Liver (tissue), 10 donors: ENCODE data around the gene LETMD1. TPM values are rescaled to one million over a fixed set of nuclear protein-coding genes. Genes with fewer than 3 reads are reported as not detected.

ENCODE experiments used
- DNase-seq: peaks from one replicate; pipeline ENCODE4 v3.0.0-alpha.2; 2017; ENCODE audit warnings: low spot score
- H3K27ac ChIP-seq, 2 donors: one replicate each; pipeline ENCODE4 v1.7.0; 2013; ENCODE audit warnings: inconsistent platforms in 2 of 2, low read length in 2 of 2, control low read depth in 1 of 2, low read depth in 1 of 2, mild to moderate bottlenecking in 1 of 2
- H3K27me3 ChIP-seq, 4 donors: one replicate each; pipeline versions ENCODE4 v1.6.1 to v1.7.0; 2013; ENCODE audit warnings: low read length in 3 of 4, inconsistent platforms in 1 of 4, mild to moderate bottlenecking in 1 of 4, moderate library complexity in 1 of 4; ENCODE audit not compliant: control insufficient read depth in 4 of 4, insufficient read depth in 4 of 4
- H3K36me3 ChIP-seq, 4 donors: one replicate each; pipeline versions ENCODE4 v1.6.1 to v1.7.0; 2013; ENCODE audit warnings: low read length in 3 of 4, mild to moderate bottlenecking in 3 of 4, low read depth in 1 of 4, moderate library complexity in 1 of 4; ENCODE audit not compliant: control insufficient read depth in 4 of 4, insufficient read depth in 3 of 4
- H3K4me1 ChIP-seq, 4 donors: one replicate each; pipeline versions ENCODE4 v1.6.1 to v1.7.0; 2013; ENCODE audit warnings: low read length in 3 of 4, mild to moderate bottlenecking in 3 of 4, moderate library complexity in 1 of 4; ENCODE audit not compliant: control insufficient read depth in 4 of 4, insufficient read depth in 4 of 4
- H3K4me3 ChIP-seq, 3 donors: one replicate each; pipeline versions ENCODE4 v1.6.1 to v1.7.0; 2013; ENCODE audit warnings: low read length in 3 of 3, control low read depth in 1 of 3, low read depth in 1 of 3, mild to moderate bottlenecking in 1 of 3
- H3K9ac ChIP-seq, 2 donors: one replicate each; pipeline ENCODE4 v1.7.0; 2013; ENCODE audit warnings: low read length in 2 of 2, mild to moderate bottlenecking in 2 of 2, moderate library complexity in 2 of 2, control low read depth in 1 of 2, low read depth in 1 of 2
- H3K9me3 ChIP-seq, 4 donors: one replicate each; pipeline versions ENCODE4 v1.6.1 to v1.7.0; 2013; ENCODE audit warnings: low read length in 3 of 4; ENCODE audit not compliant: control insufficient read depth in 4 of 4
- CTCF ChIP-seq: fragments of 150-350 bp; IDR thresholded peaks from 2 replicates; pipeline ENCODE4 v1.5.1; 2017; ENCODE audit warnings: improper control_type of control experiment, low read depth, low read length; ENCODE audit not compliant: missing input control
- EGR1 ChIP-seq, 2 donors: IDR thresholded peaks; 2 replicates each; pipeline ENCODE4 v1.6.1; 2016 to 2018; ENCODE audit warnings: antibody characterized with exemption in 2 of 2, low read depth in 2 of 2
- FOXA1 ChIP-seq: IDR thresholded peaks from 2 replicates; pipeline ENCODE4 v1.6.1; 2016; ENCODE audit warnings: antibody characterized with exemption
- FOXA2 ChIP-seq: IDR thresholded peaks from 2 replicates; pipeline ENCODE4 v1.6.1; 2016; ENCODE audit warnings: antibody characterized with exemption
- GABPA ChIP-seq, 2 donors: IDR thresholded peaks in 1 of 2; conservative IDR thresholded peaks in 1 of 2; 2 replicates each; pipeline ENCODE4 v1.6.1; 2016; ENCODE audit warnings: antibody characterized with exemption in 2 of 2, mild to moderate bottlenecking in 1 of 2, moderate library complexity in 1 of 2
- HNF4A ChIP-seq, 2 donors: conservative IDR thresholded peaks; 2 replicates each; pipeline ENCODE4 v1.6.1; 2016; ENCODE audit warnings: antibody characterized with exemption in 2 of 2, mild to moderate bottlenecking in 2 of 2
- HNF4G ChIP-seq: IDR thresholded peaks from 2 replicates; pipeline ENCODE4 v1.6.1; 2016; ENCODE audit warnings: antibody characterized with exemption
- JUND ChIP-seq, 2 donors: IDR thresholded peaks; 2 replicates each; pipeline ENCODE4 v1.6.1; 2016; ENCODE audit warnings: antibody characterized with exemption in 2 of 2
- MAX ChIP-seq: IDR thresholded peaks from 2 replicates; pipeline ENCODE4 v1.6.1; 2016; ENCODE audit warnings: antibody characterized with exemption
- NR2F2 ChIP-seq: IDR thresholded peaks from 2 replicates; pipeline ENCODE4 v1.6.1; 2016; ENCODE audit warnings: antibody characterized with exemption
- RAD21 ChIP-seq, 2 donors: IDR thresholded peaks; 2 replicates each; pipeline ENCODE4 v1.6.1; 2016; ENCODE audit warnings: antibody characterized with exemption in 2 of 2, mild to moderate bottlenecking in 2 of 2
- REST ChIP-seq: IDR thresholded peaks from 2 replicates; pipeline ENCODE4 v1.6.1; 2016; ENCODE audit warnings: antibody characterized with exemption, mild to moderate bottlenecking
- RXRA ChIP-seq, 2 donors: IDR thresholded peaks; 2 replicates each; pipeline ENCODE4 v1.6.1; 2017 to 2018; ENCODE audit warnings: antibody characterized with exemption in 2 of 2, mild to moderate bottlenecking in 1 of 2
- SP1 ChIP-seq: IDR thresholded peaks from 2 replicates; pipeline ENCODE4 v1.6.1; 2018; ENCODE audit warnings: antibody characterized with exemption, mild to moderate bottlenecking
- TAF1 ChIP-seq: conservative IDR thresholded peaks from 2 replicates; pipeline ENCODE4 v1.6.1; 2016; ENCODE audit warnings: antibody characterized with exemption, mild to moderate bottlenecking
- YY1 ChIP-seq: IDR thresholded peaks from 2 replicates; pipeline ENCODE4 v1.6.1; 2016; ENCODE audit warnings: antibody characterized with exemption, mild to moderate bottlenecking
- ZBTB33 ChIP-seq: IDR thresholded peaks from 2 replicates; pipeline ENCODE4 v1.6.1; 2016; ENCODE audit warnings: antibody characterized with exemption
- WGBS: extraction: QIAGEN DNeasy Blood & Tissue Kit; methylation state at CpG from one replicate; pipeline ENCODE4 v1.1.7; 2013; 5-methylcytosine and 5-hydroxymethylcytosine counted together
- polyA plus RNA-seq, 2 donors: library from polyadenylated mRNA; stranded (reverse) in 1 of 2; unstranded in 1 of 2; fragments of 200-250 nt in 1 of 2; fragments of >200 nt in 1 of 2; fragmentation: Nextera tagmentation in 1 of 2; extraction: Ambion mirVana in 1 of 2; gene quantifications; one replicate each; pipeline versions ENCODE4 v1.2.1 to v1.2.3, GENCODE V29; 2013 to 2015
- small RNA-seq: library from RNA; depleted of rRNA; stranded (forward); fragments of <200 nt; gene quantifications from one replicate; pipeline ENCODE3, GENCODE V24; 2014
- total RNA-seq, 2 donors: library from RNA; depleted of rRNA; stranded (reverse); fragments of >200 nt; gene quantifications; one replicate each; pipeline ENCODE4 v1.2.3, GENCODE V29; 2014
- TF ChIP-seq, protein P1 (sequence below): IDR thresholded peaks from 2 replicates; pipeline ENCODE4 v1.6.1; 2016; ENCODE audit warnings: antibody characterized with exemption
- donor health status: healthy.
- donor health status: healthy.
- donor health status: healthy.
- donor health status: healthy.
- donor health status: healthy.

LETMD1 gene
- total and polyA plus RNA-seq, 4 donors = 17.6 to 41.0 (median 22.5) TPM

DNA sequence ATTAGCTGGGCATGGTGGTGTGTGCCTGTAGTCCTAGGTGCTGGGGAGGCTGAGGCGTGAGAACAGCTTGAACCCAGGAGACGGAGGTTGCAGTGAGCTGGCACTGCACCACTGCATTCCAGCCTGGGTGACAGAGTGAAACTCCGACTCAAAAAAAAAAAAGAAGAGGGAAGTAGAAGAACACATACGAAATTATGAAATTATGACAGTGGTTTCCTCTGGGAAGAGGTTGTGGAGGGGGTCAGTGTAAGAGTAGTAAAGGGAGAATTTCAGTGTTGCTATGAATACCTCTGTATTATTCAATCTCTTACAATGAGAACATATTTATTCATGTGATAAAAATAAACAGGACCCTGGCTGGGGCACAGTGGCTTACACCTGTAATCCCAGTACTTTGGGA lies 60.0 kb downstream of the LETMD1 start:
- H3K9me3 ChIP-seq = no peaks in the 10 kb centered on the region
- peaks cover 8 to 33% (median 32%) of the 10 kb centered on the region in 4 donors for H3K36me3 ChIP-seq
- H3K27me3 ChIP-seq = no peaks in the 10 kb centered on the region
- WGBS = 86% methylated on average over 4 of the region's 4 CpGs
- no peak overlapping the region for H3K27ac ChIP-seq
- no peak for TF ChIP-seq HNF4G
- no peak for TF ChIP-seq CTCF
- no peak for TF ChIP-seq RAD21 (IDR thresholded peaks at IDR 0.05)
- no peak for TF ChIP-seq MAX
- no peak for TF ChIP-seq FOXA1
- no peak for TF ChIP-seq EGR1 (IDR thresholded peaks at IDR 0.05; ENCODE audit: low read depth in 2 of 2)
- no peak for TF ChIP-seq HNF4A (conservative IDR thresholded peaks at IDR 0.05)
- TF ChIP-seq, protein P1, sequence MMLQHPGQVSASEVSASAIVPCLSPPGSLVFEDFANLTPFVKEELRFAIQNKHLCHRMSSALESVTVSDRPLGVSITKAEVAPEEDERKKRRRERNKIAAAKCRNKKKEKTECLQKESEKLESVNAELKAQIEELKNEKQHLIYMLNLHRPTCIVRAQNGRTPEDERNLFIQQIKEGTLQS = no peak
- TF ChIP-seq GABPA (IDR thresholded peaks at IDR 0.05 in 1 of 2, conservative IDR thresholded peaks at IDR 0.05 in 1 of 2) = no peak
- TF ChIP-seq YY1 = no peak
- TF ChIP-seq ZBTB33 = no peak
- no peak for TF ChIP-seq RXRA (IDR thresholded peaks at IDR 0.05)
- TF ChIP-seq SP1 = no peak
- no peak for TF ChIP-seq TAF1
- no peak for TF ChIP-seq FOXA2
- TF ChIP-seq JUND (IDR thresholded peaks at IDR 0.05) = no peak
- no peak for TF ChIP-seq REST
- no peak for TF ChIP-seq NR2F2
- no peak overlapping the region for H3K9ac ChIP-seq
- no peak for DNase-seq
- H3K4me1 ChIP-seq = no peaks in the 10 kb centered on the region
- no peak overlapping the region for H3K4me3 ChIP-seq

Small RNA genes within 50 kb of the gene (small RNA-seq; reads per million reads assigned to genes)
- not detected for gene RNU6-1273P
- gene RNU6-87P = not detected

Other genes starting within 250 kb of the LETMD1 start
- gene TMPRSS12, start 205.4 kb upstream of the LETMD1 start, total RNA-seq = not detected
- not detected for gene TMPRSS12, start 205.4 kb upstream of the LETMD1 start, polyA plus RNA-seq
- not detected for gene HIGD1C, start 95.8 kb upstream of the LETMD1 start, total RNA-seq
- gene HIGD1C, start 95.8 kb upstream of the LETMD1 start, polyA plus RNA-seq = not detected
- 100 to 1,000 TPM in 1 of 2 donors, 10 to 100 TPM in 1; 80.1 to 108 TPM for gene SLC11A2, start 21.9 kb upstream of the LETMD1 start, total RNA-seq
- gene SLC11A2, start 21.9 kb upstream of the LETMD1 start, polyA plus RNA-seq = 10 to 100 TPM; 15.2 to 24.2 TPM
- 1 to 10 TPM; 4.4 to 8.4 TPM for gene CSRNP2, start 35.3 kb downstream of the LETMD1 start, total RNA-seq
- 1 to 10 TPM; 2.0 to 3.5 TPM for gene CSRNP2, start 35.3 kb downstream of the LETMD1 start, polyA plus RNA-seq
- 1 to 10 TPM; 6.1 to 8.6 TPM for gene TFCP2, start 124.8 kb downstream of the LETMD1 start, total RNA-seq
- 1 to 10 TPM; 1.6 to 4.2 TPM for gene TFCP2, start 124.8 kb downstream of the LETMD1 start, polyA plus RNA-seq
- gene POU6F1, start 169.7 kb downstream of the LETMD1 start, total RNA-seq = 1 to 10 TPM in 1 of 2 donors, under 1 TPM in 1; 0.33 to 1.8 TPM
- 1 to 10 TPM; 1.3 to 2.8 TPM for gene POU6F1, start 169.7 kb downstream of the LETMD1 start, polyA plus RNA-seq
- 100 to 1,000 TPM in 1 of 2 donors, 10 to 100 TPM in 1; 66.0 to 109 TPM for gene DAZAP2, start 190.5 kb downstream of the LETMD1 start, total RNA-seq
- gene DAZAP2, start 190.5 kb downstream of the LETMD1 start, polyA plus RNA-seq = 100 to 1,000 TPM; 161 to 218 TPM
- 1 to 10 TPM; 2.4 to 3.3 TPM for gene SMAGP, start 222.1 kb downstream of the LETMD1 start, total RNA-seq
- 1 to 10 TPM; 5.0 to 6.4 TPM for gene SMAGP, start 222.1 kb downstream of the LETMD1 start, polyA plus RNA-seq